Stimulated activated CD8-positive, alpha-beta memory T cell treated with anti-CD3 and anti-CD28 coated beads, Interleukin-4, amount 100 ng/mL, for 1 hour (primary cell): ENCODE results near the gene ANKRD16.
A peak's percentile ranks its signal among the peaks of the same experiment; 100 is the strongest.

ENCODE experiments used
- DNase-seq, 2 donors: peaks; one replicate each; pipeline ENCODE4 v3.0.0-alpha.2; 2020; ENCODE audit warnings: low read depth in 2 of 2, low spot score in 1 of 2

Gene ANKRD16

DNA sequence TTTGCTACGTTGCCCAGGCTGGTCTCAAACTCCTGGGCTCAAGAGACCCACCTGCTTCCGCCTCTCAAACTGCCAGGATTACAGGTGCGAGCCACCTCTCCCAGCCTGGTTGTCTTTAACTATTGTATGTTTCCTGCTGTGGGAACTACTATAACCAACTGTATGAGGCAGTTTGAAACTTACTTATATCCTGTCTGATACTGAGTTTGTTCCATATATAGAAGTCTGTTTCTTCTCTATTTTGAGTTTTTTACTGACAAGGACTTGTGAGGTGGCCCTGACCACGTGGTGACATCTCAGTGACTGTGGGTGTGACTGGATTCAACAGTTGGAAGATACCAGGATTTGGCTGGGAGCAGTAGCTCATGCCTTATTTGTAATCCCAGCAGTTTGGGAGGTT lies 14.5 kb upstream of the ANKRD16 start:
- no peak for DNase-seq

DNA sequence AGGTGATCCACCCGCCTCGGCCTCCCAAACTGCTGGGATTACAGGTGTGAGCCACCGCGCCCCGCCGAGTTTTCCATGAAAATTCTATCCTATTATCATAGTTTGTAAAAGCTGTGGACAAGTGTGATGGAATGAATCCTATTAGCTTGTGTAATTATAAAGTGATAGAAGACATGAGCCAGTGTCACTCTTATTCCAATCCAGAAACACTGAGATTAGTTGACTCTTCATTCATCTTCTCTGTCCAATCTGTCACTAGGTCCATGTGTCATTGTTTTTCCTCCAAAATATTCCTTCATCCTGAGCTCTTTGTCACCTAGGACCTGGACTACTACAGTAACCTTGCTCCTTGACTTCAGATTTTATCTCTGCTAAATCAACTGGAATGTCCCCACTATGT lies 13.9 kb upstream of the ANKRD16 start:
- no peak for DNase-seq

DNA sequence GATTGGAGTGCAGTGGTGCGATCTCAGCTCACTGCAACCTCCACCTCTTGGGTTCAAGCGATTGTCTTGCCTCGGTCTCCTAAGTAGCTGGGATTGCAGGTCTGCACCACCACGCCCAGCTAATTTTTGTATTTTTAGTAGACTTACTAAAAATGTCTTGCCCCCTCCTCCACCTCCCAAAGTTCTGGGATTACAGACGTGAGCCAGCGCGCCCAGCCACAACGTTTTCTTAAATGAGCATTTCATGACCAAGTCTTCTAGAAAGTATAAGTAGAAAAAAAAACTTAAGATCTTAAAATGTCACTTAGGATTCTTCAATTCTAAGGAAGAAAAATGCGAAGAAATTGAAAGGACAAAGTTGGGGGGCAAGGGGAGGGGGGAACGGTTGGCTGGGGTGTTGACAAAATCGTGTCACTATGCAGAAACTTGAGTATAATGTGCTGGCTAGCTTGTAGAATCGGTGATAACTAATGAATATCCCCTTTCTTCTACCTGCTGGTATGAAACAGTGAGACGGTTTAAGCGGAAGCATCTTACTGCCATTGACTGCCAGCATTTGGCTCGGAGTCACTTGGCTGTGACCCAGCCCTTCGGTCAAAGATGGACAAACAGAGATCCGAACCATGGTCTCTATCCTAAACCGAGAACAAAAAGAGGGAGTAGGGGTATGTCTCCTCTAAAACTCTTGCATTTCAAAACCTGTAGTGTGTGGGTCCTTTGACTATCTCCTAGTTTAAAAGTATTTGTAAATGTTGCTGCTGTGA lies 13.0 kb upstream of the ANKRD16 start:
- no peak for DNase-seq

GRCh38 chr10:5900247-5900646 lies 10.6 kb upstream of the ANKRD16 start:
- no peak for DNase-seq

DNA sequence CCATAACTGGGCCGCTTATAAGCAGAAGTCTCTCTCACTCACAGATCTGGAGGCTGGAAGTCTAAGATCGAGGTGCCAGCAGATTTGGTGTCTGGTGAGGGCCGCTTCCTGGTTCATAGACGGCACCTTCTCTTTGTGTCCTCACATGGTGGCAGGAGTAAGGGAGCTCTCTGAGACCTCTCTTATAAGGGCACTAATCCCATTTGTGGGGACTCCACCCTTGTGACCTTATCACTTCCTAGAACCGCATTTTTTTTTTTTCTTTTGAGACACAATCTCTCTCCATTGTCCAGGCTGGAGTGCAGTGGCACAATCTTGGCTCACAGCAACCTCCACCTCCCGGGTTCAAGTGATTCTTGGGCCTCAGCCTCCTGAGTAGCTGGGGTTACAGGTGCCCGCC lies 8.5 kb upstream of the ANKRD16 start:
- no peak for DNase-seq

- no peak for DNase-seq
These were observed 7.8 kb upstream of the ANKRD16 start for GRCh38 chr10:5897504-5897903.

GRCh38 chr10:5897053-5897340 lies 7.3 kb upstream of the ANKRD16 start:
- no peak for DNase-seq

GRCh38 chr10:5896208-5897052 lies 6.7 kb upstream of the ANKRD16 start:
- DNase-seq: no peak

DNA sequence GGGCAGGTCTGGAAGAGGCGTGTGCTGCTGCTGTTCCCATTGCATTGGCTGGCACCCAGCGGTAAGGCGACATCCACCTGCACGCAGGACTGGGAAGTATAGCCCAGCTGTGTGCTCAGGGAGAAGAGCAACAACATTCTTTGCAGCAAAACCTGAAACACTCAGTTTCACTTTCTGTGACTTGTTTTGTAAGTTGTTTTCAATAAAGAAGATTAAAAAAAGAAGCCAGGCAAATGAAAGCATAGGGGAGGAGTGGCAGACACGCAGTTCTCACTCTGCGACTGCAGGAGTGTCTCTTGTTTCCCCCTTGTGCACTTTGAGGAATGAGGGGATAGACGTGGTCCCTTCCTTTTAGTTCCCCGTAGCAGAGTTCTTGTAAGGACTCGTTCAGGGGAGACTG lies 6.1 kb upstream of the ANKRD16 start:
- no peak for DNase-seq

DNA sequence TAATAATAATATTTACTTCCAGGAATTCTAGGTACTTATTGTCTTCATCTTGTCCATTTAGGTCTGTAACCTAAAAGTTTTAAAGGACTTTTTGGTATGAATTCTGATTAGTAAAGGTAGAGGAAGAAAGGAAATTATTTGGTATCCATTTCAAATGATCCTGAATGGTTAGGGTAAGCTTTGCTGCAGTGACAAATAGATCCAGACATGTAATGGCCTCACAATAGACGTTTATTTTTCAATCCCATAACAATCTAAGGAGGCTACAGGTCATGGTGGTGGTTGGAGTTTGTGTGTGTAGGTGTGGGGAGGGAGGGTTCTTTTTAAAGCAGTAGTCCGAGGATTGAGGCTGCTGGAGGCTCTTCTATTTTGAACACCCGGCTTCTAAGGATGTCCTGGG lies 5.7 kb upstream of the ANKRD16 start:
- no peak for DNase-seq

GRCh38 chr10:5894873-5895272 lies 5.2 kb upstream of the ANKRD16 start:
- no peak for DNase-seq

- DNase-seq: no peak
These were observed 4.7 kb upstream of the ANKRD16 start for GRCh38 chr10:5894403-5894802.

GRCh38 chr10:5893321-5893720 lies 3.6 kb upstream of the ANKRD16 start:
- DNase-seq: no peak

DNA sequence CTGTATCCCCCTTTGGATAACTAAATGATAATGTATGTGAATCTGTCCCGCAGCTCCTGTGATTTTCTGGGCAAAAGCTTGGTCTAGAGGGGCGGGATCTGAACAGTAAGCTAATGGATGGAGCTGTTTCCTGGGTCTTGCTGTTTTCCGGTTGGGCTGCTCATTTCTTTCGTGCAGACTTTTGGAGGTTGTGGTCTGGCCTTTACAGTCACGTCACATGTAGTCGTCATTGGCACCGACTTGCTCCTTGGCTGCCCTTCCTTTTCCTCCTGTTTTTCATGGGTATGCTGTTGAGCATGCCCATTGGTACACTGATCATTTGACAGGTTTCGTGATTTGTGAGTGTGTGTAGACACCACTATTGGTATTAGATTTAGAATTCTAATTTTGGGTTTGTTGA lies 2.3 kb upstream of the ANKRD16 start:
- DNase-seq: no peak

DNA sequence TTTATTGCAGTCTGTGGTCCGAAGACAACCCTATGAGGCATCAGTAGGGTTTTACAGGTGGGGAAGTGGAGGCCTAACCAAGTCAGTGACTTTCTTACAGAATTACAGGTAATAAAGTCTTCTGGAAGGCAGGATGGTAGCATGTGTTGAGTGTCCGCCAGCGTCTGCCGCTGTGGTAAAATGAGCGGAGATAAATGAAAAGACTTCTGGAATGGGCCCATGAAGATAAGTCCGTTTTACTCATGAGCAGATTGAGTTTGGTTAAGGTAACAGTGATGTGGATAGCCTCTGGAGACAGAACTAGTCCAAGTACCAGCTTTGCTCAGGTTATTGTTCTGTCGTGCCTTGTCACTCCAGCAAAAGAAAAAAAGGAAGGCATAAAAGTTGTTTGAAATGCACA lies 1.3 kb upstream of the ANKRD16 start:
- no peak for DNase-seq

GRCh38 chr10:5890452-5890915 lies 791 bp upstream of the ANKRD16 start:
- no peak for DNase-seq

DNA sequence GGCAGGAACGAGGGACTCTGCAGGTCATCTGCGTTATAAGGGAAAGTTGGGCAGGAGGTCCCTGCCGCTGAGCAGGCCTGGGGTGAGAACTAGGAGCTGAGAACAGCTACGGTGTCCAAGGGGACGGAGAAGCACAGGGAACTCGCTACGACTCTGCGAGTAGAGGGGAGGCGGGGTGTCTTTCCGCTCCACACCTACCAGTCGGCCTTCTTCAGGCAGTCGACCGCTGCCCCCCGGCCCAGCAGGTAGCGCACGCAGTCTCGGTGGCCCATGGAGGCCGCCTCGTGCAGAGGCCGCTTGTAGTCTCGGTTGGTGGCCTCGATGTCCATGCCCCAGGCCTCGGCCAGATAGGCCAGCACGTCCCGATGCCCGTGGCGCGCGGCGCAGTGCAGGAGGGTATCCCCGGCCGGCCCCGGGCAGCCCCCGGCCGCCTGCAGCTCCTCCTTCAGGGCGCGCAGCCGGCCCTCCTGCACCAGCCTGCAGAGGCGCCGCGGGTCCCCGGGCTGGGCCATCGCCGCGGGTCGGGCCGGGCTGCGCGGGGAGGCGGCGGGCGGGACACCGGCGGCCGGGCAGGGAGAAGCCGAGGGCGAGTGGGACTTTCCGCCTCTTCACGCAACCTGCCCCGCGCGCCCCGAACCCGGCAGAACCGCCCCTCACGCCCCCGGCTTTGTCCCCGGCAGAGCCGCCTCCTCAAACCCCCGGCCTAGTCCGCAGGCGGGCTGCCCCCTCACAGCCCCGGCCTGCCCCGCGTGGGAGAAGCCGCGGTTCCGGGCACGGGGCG lies 660 bp downstream of the ANKRD16 start:
- peak in 1 of 2 donors; percentile 1 for DNase-seq

DNA sequence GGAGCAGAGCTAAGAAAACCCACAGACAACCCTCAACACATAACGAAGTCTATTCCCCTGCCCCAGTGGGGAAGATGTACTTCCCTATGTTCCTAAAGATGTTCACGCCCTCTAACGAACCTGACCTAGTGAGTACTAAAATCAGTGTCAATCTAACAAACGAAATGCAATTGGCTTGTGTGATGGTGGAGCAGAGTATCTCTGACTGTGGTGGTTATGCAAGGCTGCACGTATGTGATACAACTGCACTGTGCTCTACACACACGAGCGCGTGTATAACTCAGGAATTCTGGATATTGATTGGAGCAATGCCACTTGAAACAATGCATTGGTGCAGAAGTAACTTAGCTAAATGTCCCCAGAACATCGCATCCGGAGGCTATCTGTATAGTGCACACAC lies 1.3 kb downstream of the ANKRD16 start:
- DNase-seq: no peak

GRCh38 chr10:5887641-5888040 lies 2.1 kb downstream of the ANKRD16 start:
- no peak for DNase-seq

- no peak for DNase-seq
These were observed 2.7 kb downstream of the ANKRD16 start for GRCh38 chr10:5887029-5887428.

GRCh38 chr10:5885619-5886018 lies 4.1 kb downstream of the ANKRD16 start:
- DNase-seq: no peak

- no peak for DNase-seq
These were observed 6.7 kb downstream of the ANKRD16 start for GRCh38 chr10:5882961-5883360.
